Muscle of leg (tissue), 11 donors: ENCODE data around the gene SCLT1. TPM values are rescaled to one million over a fixed set of nuclear protein-coding genes. Genes with fewer than 3 reads are reported as not detected.

Experiments
- DNase-seq: peaks from one replicate; pipeline ENCODE4 v3.0.0; 2013
- H3K27ac ChIP-seq: one replicate; pipeline ENCODE4 v1.5.1; 2013; ENCODE audit warnings: mild to moderate bottlenecking, low read length, control low read depth
- H3K27me3 ChIP-seq: one replicate; pipeline ENCODE4 v1.6.1; 2013; ENCODE audit warnings: low read length; ENCODE audit not compliant: control insufficient read depth, insufficient read depth
- H3K36me3 ChIP-seq: one replicate; pipeline ENCODE4 v1.6.1; 2013; ENCODE audit warnings: low read length; ENCODE audit not compliant: control insufficient read depth, insufficient read depth
- H3K4me1 ChIP-seq: one replicate; pipeline ENCODE4 v1.6.1; 2013; ENCODE audit warnings: low read length; ENCODE audit not compliant: control insufficient read depth, insufficient read depth
- H3K4me3 ChIP-seq: one replicate; pipeline ENCODE4 v1.5.1; 2013; ENCODE audit warnings: low read length, control low read depth
- H3K9me3 ChIP-seq: replicated peaks from 2 replicates; pipeline ENCODE4 v1.6.1; 2013; ENCODE audit warnings: low read depth, low read length; ENCODE audit not compliant: control insufficient read depth
- WGBS: methylation state at CpG from one replicate; pipeline ENCODE4 v1.1.5; 2013; ENCODE audit warnings: missing lambda C conversion rate; ENCODE audit not compliant: insufficient coverage; 5-methylcytosine and 5-hydroxymethylcytosine counted together
- polyA plus RNA-seq, 8 donors: library from polyadenylated mRNA; unstranded; fragments of 120-200 nt; gene quantifications; one replicate each; pipeline versions ENCODE4 v1.2.1 to v1.2.3, GENCODE V29; 2013; ENCODE audit warnings: inconsistent platforms in 1 of 8, low replicate concordance in 1 of 8; ENCODE audit not compliant: insufficient read length in 8 of 8, insufficient read depth in 1 of 8
- total RNA-seq: library from RNA; stranded (reverse); fragments of 120-200 nt; gene quantifications from one replicate; pipeline ENCODE4 v1.2.4, GENCODE V29; 2013

SCLT1 gene
- total and polyA plus RNA-seq, 9 donors: 8.6 to 16.3 (median 10.8) TPM

- Histone ChIP-seq H3K27ac (no peak overlapping the region), H3K4me3 (no peak overlapping the region), H3K36me3 (peaks cover 71% of the 10 kb centered on the region), H3K4me1 (peaks cover 24% of the 10 kb centered on the region), H3K27me3 (no peaks in the 10 kb centered on the region), H3K9me3 (no peaks in the 10 kb centered on the region)
- no peak for DNase-seq
- WGBS: no CpG with 5 or more reads among the region's 6 CpGs
Observed at GRCh38 chr4:128854433-128854832, 238.9 kb downstream of the SCLT1 start.

GRCh38 chr4:128853741-128854140, 239.6 kb downstream of the SCLT1 start:
- no peak overlapping the region for H3K4me3 ChIP-seq
- no peak overlapping the region for H3K27ac ChIP-seq
- H3K36me3 ChIP-seq: peaks cover 78% of the 10 kb centered on the region
- no peak for DNase-seq
- no peaks in the 10 kb centered on the region for H3K27me3 ChIP-seq
- H3K9me3 ChIP-seq: no peaks in the 10 kb centered on the region
- H3K4me1 ChIP-seq: peaks cover 17% of the 10 kb centered on the region
- 67% methylated on average over 1 of the region's 5 CpGs for WGBS

GRCh38 chr4:128850252-128850651, 243.1 kb downstream of the SCLT1 start:
- Histone ChIP-seq H3K4me3 (no peak overlapping the region), H3K9me3 (no peaks in the 10 kb centered on the region), H3K27ac (no peak overlapping the region), H3K36me3 (peaks cover 80% of the 10 kb centered on the region), H3K4me1 (no peaks in the 10 kb centered on the region), H3K27me3 (no peaks in the 10 kb centered on the region)
- no peak for DNase-seq
- WGBS: 92% methylated on average over 2 of the region's 4 CpGs

GRCh38 chr4:128848461-128848860, 244.9 kb downstream of the SCLT1 start:
- peaks cover 76% of the 10 kb centered on the region for H3K36me3 ChIP-seq
- H3K4me1 ChIP-seq: peaks cover 2% of the 10 kb centered on the region
- no peak overlapping the region for H3K27ac ChIP-seq
- H3K27me3 ChIP-seq: no peaks in the 10 kb centered on the region
- WGBS: 75% methylated on average over 1 of the region's 3 CpGs
- H3K9me3 ChIP-seq: no peaks in the 10 kb centered on the region
- H3K4me3 ChIP-seq: no peak overlapping the region
- no peak for DNase-seq

GRCh38 chr4:128847082-128847724, 246.1 kb downstream of the SCLT1 start:
- DNase-seq: no peak
- WGBS: 93% methylated on average over 4 of the region's 7 CpGs
- Histone ChIP-seq H3K4me3 (no peak overlapping the region), H3K9me3 (no peaks in the 10 kb centered on the region), H3K4me1 (peaks cover 2% of the 10 kb centered on the region), H3K27ac (no peak overlapping the region), H3K36me3 (peaks cover 72% of the 10 kb centered on the region), H3K27me3 (no peaks in the 10 kb centered on the region)

GRCh38 chr4:128846063-128846462, 247.3 kb downstream of the SCLT1 start:
- 20% methylated on average over 1 of the region's 4 CpGs for WGBS
- Histone ChIP-seq H3K4me3 (no peak overlapping the region), H3K27me3 (no peaks in the 10 kb centered on the region), H3K9me3 (no peaks in the 10 kb centered on the region), H3K27ac (no peak overlapping the region), H3K4me1 (peaks cover 2% of the 10 kb centered on the region), H3K36me3 (peaks cover 63% of the 10 kb centered on the region)
- DNase-seq: no peak

GRCh38 chr4:128844931-128845330, 248.4 kb downstream of the SCLT1 start:
- H3K27me3 ChIP-seq: no peaks in the 10 kb centered on the region
- H3K36me3 ChIP-seq: peaks cover 59% of the 10 kb centered on the region
- WGBS: 81% methylated on average over 3 of the region's 4 CpGs
- no peak overlapping the region for H3K4me3 ChIP-seq
- H3K4me1 ChIP-seq: peaks cover 2% of the 10 kb centered on the region
- H3K27ac ChIP-seq: no peak overlapping the region
- no peak for DNase-seq
- no peaks in the 10 kb centered on the region for H3K9me3 ChIP-seq

- H3K36me3 ChIP-seq: peaks cover 27% of the 10 kb centered on the region
- no peak overlapping the region for H3K4me3 ChIP-seq
- no peaks in the 10 kb centered on the region for H3K9me3 ChIP-seq
- no peak overlapping the region for H3K27ac ChIP-seq
- no peaks in the 10 kb centered on the region for H3K27me3 ChIP-seq
- no peak for DNase-seq
- 93% methylated on average over 2 of the region's 2 CpGs for WGBS
- H3K4me1 ChIP-seq: peaks cover 2% of the 10 kb centered on the region
Observed at GRCh38 chr4:128841402-128841801, 251.9 kb downstream of the SCLT1 start.

GRCh38 chr4:128840711-128841318, 252.5 kb downstream of the SCLT1 start:
- H3K27me3 ChIP-seq: no peaks in the 10 kb centered on the region
- no peaks in the 10 kb centered on the region for H3K9me3 ChIP-seq
- H3K27ac ChIP-seq: no peak overlapping the region
- 78% methylated on average over 2 of the region's 2 CpGs for WGBS
- H3K36me3 ChIP-seq: peaks cover 22% of the 10 kb centered on the region
- no peak overlapping the region for H3K4me3 ChIP-seq
- H3K4me1 ChIP-seq: peaks cover 4% of the 10 kb centered on the region
- no peak for DNase-seq

- Histone ChIP-seq H3K36me3 (peaks cover 17% of the 10 kb centered on the region), H3K27ac (no peak overlapping the region), H3K4me1 (peaks cover 12% of the 10 kb centered on the region), H3K27me3 (no peaks in the 10 kb centered on the region), H3K4me3 (no peak overlapping the region), H3K9me3 (no peaks in the 10 kb centered on the region)
- DNase-seq: no peak
- 100% methylated on average over 1 of the region's 3 CpGs for WGBS
Observed at GRCh38 chr4:128837679-128838078, 255.7 kb downstream of the SCLT1 start.
